ENCODE data around the gene HARS2. TPM values are rescaled to one million over a fixed set of nuclear protein-coding genes. Genes with fewer than 3 reads are reported as not detected.
A peak's percentile ranks its signal among the peaks of the same experiment; 100 is the strongest.

The HARS2 gene
- total RNA-seq, 1 donor, result 28.6 TPM

DNA sequence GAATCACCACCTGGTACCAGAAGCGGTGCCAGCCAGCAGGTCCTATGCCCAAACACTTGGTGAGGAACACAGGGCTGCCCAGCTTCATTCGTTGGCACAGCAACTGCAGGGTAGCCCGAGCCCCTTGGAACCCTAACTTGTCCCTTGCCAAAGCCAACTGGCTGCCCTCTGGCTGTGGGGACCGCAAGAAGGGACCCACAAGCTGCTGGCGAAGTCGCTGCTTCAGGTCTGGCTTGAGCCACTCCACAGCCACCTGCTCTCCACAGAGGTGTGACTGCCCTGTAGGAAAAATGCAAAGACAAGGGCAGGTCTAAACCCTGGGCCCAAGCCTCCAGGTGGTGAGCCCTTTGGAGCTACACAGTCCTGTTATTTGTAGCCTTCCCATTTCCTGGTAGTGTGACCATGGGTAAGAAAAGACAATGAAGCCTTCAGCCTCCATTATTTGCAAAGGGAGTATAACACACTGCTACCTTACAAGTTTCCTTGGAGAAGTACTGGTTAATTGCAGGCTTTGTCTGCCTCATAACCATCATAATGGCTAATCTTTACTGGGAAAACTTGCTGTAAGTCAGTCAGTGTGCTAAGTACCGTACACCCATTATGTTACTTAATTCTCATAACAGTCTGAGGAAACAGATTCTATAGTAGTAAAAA lies 19.7 kb upstream of the HARS2 start:
- TF ChIP-seq CTCF (IDR thresholded peaks at IDR 0.05; ENCODE audit: extremely low read depth, low read depth, low read length), result no peak
- Histone ChIP-seq H2AFZ (ENCODE audit: low read length) (no peak overlapping the region), H3K9me3 (ENCODE audit: low read depth, low read length) (no peaks in the 10 kb centered on the region), H3K4me3 (ENCODE audit: insufficient read depth, low read length) (no peak overlapping the region), H3K4me2 (ENCODE audit: insufficient read depth, low read length) (no peak overlapping the region), H4K20me1 (ENCODE audit: insufficient read depth, low read length) (peaks cover 9% of the 10 kb centered on the region), H3K79me2 (ENCODE audit: insufficient read depth, low read length) (peaks cover 27% of the 10 kb centered on the region), H3K27ac (ENCODE audit: low read depth, low read length) (no peak overlapping the region), H3K4me1 (ENCODE audit: insufficient read depth, low read length) (no peaks in the 10 kb centered on the region), H3K36me3 (ENCODE audit: insufficient read depth, low read length) (peaks cover 61% of the 10 kb centered on the region), H3K27me3 (ENCODE audit: insufficient read depth, low read length) (no peaks in the 10 kb centered on the region)
- DNase-seq (ENCODE audit: insufficient read length, low spot score, missing footprints), result peak; percentile 69

GRCh38 chr5:140672455-140673186 lies 18.6 kb upstream of the HARS2 start:
- no peaks in the 10 kb centered on the region for H3K27me3 ChIP-seq (ENCODE audit: insufficient read depth, low read length)
- no peaks in the 10 kb centered on the region for H3K9me3 ChIP-seq (ENCODE audit: low read depth, low read length)
- peaks cover 17% of the 10 kb centered on the region for H3K79me2 ChIP-seq (ENCODE audit: insufficient read depth, low read length)
- peaks cover 4% of the 10 kb centered on the region for H4K20me1 ChIP-seq (ENCODE audit: insufficient read depth, low read length)
- no peak overlapping the region for H2AFZ ChIP-seq (ENCODE audit: low read length)
- TF ChIP-seq CTCF (IDR thresholded peaks at IDR 0.05; ENCODE audit: extremely low read depth, low read depth, low read length), result no peak
- no peak overlapping the region for H3K27ac ChIP-seq (ENCODE audit: low read depth, low read length)
- no peak overlapping the region for H3K4me2 ChIP-seq (ENCODE audit: insufficient read depth, low read length)
- H3K4me3 ChIP-seq (ENCODE audit: insufficient read depth, low read length), result peak overlapping the region; percentile 33
- peaks cover 71% of the 10 kb centered on the region for H3K36me3 ChIP-seq (ENCODE audit: insufficient read depth, low read length)
- peak; percentile 86 for DNase-seq (ENCODE audit: insufficient read length, low spot score, missing footprints)
- no peaks in the 10 kb centered on the region for H3K4me1 ChIP-seq (ENCODE audit: insufficient read depth, low read length)

DNA sequence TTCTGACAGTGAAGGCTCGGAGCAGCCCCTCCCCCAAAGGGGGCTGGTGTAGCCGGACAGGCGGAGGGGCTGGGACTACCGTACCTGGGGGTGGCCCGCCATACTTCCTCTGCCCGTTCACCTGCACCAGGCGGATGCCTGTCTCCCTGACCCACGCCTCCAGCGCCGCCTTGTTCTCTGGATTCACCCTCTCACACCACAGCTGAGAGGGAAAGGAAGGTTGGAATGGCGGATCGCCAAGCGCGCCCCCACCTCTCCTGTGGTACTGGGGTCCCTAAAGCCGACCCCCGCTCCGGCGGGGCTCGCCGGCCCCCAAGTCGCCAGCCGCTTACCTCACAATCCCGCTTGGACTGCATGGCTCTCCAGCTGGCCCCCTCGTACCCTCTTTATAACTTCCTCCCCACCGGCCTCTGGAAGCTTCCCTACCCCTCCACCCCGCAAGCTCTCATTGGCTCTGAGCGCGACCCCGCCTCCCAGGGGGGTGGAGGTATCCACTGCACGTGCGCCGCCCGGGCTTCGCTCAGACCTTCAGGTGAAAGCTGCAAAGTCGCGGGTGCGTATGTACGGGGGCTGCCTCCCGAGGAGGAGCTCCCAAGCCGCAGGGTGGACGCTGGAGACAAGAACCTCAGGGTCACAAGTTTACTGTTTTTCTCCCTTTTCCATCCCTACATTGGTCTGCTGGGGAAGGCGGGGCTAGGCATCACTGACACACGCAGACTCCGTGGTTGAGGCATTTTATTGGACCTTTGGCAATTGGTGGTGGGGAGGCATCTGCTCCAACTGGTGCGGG lies 17.9 kb upstream of the HARS2 start, which contains the start of gene DND1:
Gene DND1 (minus strand): TSS at position 390 of the 790 bp plus-strand sequence. CDS start 34 bp downstream, at position 356.
- Histone ChIP-seq H2AFZ (ENCODE audit: low read length) (no peak within 1 kb of the TSS), H3K36me3 (ENCODE audit: insufficient read depth, low read length) (peaks cover 71% of the 10 kb centered on the region), H3K4me1 (ENCODE audit: insufficient read depth, low read length) (no peaks in the 10 kb centered on the region), H3K4me2 (ENCODE audit: insufficient read depth, low read length) (no peak within 1 kb of the TSS), H3K4me3 (ENCODE audit: insufficient read depth, low read length) (peak within 1 kb of the TSS; percentile 33), H3K27ac (ENCODE audit: low read depth, low read length) (no peak within 1 kb of the TSS), H3K27me3 (ENCODE audit: insufficient read depth, low read length) (no peaks in the 10 kb centered on the region), H3K9me3 (ENCODE audit: low read depth, low read length) (no peaks in the 10 kb centered on the region), H4K20me1 (ENCODE audit: insufficient read depth, low read length) (peaks cover 2% of the 10 kb centered on the region), H3K79me2 (ENCODE audit: insufficient read depth, low read length) (peaks cover 9% of the 10 kb centered on the region)
- peak; percentile 84 for DNase-seq (ENCODE audit: insufficient read length, low spot score, missing footprints)
- TF ChIP-seq CTCF (IDR thresholded peaks at IDR 0.05; ENCODE audit: extremely low read depth, low read depth, low read length), result no peak
